GM12878 (cell line): ENCODE measurements around the gene SEL1L2. TPM values are rescaled to one million over a fixed set of nuclear protein-coding genes. Genes with fewer than 3 reads are reported as not detected.

Source experiments
- ATAC-seq: fragments of 200-7000 bp; cut with Tn5 transposase; 3 replicates; pipeline ENCODE4 v1.9.1; 2020; ENCODE audit warnings: mild to moderate bottlenecking, moderate library complexity
- BruUV-seq: library from RNA; stranded (reverse); fragments of 400-500 nt; replicated peaks from 2 replicates; lab custom pipeline; 2021; lab: Mats Ljungman, UMichigan
- CTCF ChIA-PET: fragments of 300-600 bp; sonication (Branson Sonifier 250); formaldehyde crosslinking; extraction: SDS; loops from one replicate; lab custom pipeline; 2021; ENCODE audit warnings: inconsistent platforms; lab: Yijun Ruan, JAX
- POLR2A ChIA-PET: fragments of 350-600 bp; formaldehyde crosslinking; extraction: SDS; loops from one replicate; lab custom pipeline; 2021; ENCODE audit warnings: inconsistent platforms; lab: Charles Lee
- RAD21 ChIA-PET: fragments of 300-600 bp; sonication (Branson Sonifier 250); formaldehyde crosslinking; loops from one replicate; lab custom pipeline; 2023; ENCODE audit warnings: antibody characterized with exemption; ENCODE audit not compliant: unreplicated experiment; lab: Charles Lee
- SMC1A ChIA-PET: fragments of 300-600 bp; sonication (Branson Sonifier 250); formaldehyde crosslinking; loops from one replicate; lab custom pipeline; 2023; ENCODE audit not compliant: unreplicated experiment, uncharacterized antibody; lab: Charles Lee
- DNase-seq: peaks from one replicate; pipeline ENCODE4 v3.0.0-alpha.2; 2011; ENCODE audit warnings: low read depth, low spot score
- FAIRE-seq: peaks from 3 replicates; lab custom pipeline; 2011; peaks lifted over from hg19 to GRCh38; lab: Jason Lieb, UNC
- H2AFZ ChIP-seq: 2 replicates; pipeline ENCODE4 v1.6.0; 2011; ENCODE audit warnings: low read depth, low read length, control low read depth; ENCODE audit not compliant: control insufficient read depth
- H3K27ac ChIP-seq: 2 replicates; pipeline ENCODE4 v1.5.1; 2011; ENCODE audit warnings: control low read depth; ENCODE audit not compliant: control insufficient read depth, insufficient read depth
- H3K27me3 ChIP-seq, 2 experiments: replicated peaks in 1 of 2; 2 replicates each; pipeline versions ENCODE4 v1.6.0 to v1.6.1; 2011; ENCODE audit warnings: low read length in 1 of 2; ENCODE audit not compliant: control insufficient read depth in 2 of 2, insufficient read depth in 2 of 2
- H3K36me3 ChIP-seq, 2 experiments: 2 replicates each; pipeline ENCODE4 v1.5.1; 2011; ENCODE audit warnings: low read length in 1 of 2; ENCODE audit not compliant: control insufficient read depth in 2 of 2, insufficient read depth in 2 of 2
- H3K4me1 ChIP-seq: 2 replicates; pipeline ENCODE4 v1.6.1; 2011; ENCODE audit warnings: mild to moderate bottlenecking, low read length, moderate library complexity, mixed read lengths; ENCODE audit not compliant: control insufficient read depth, insufficient read depth
- H3K4me2 ChIP-seq: 2 replicates; pipeline ENCODE4 v1.6.0; 2011; ENCODE audit warnings: control low read depth; ENCODE audit not compliant: control insufficient read depth, insufficient read depth
- H3K4me3 ChIP-seq: fragments of 200-600 bp; sonication (generic); 2 replicates; pipeline ENCODE4 v1.5.1; 2016
- H3K79me2 ChIP-seq: 2 replicates; pipeline ENCODE4 v1.6.0; 2011; ENCODE audit warnings: low read length; ENCODE audit not compliant: control insufficient read depth, insufficient read depth
- H3K9ac ChIP-seq: 2 replicates; pipeline ENCODE4 v1.8.0; 2011; ENCODE audit warnings: low read length, control low read depth, mixed read lengths; ENCODE audit not compliant: control insufficient read depth, insufficient read depth
- H3K9me3 ChIP-seq: replicated peaks from 3 replicates; pipeline ENCODE4 v1.5.1; 2011; ENCODE audit warnings: mild to moderate bottlenecking, low read length; ENCODE audit not compliant: control insufficient read depth, insufficient read depth
- H4K20me1 ChIP-seq: 2 replicates; pipeline ENCODE4 v1.6.0; 2011; ENCODE audit not compliant: control insufficient read depth, insufficient read depth
- E2F4 ChIP-seq: IDR thresholded peaks from 2 replicates; pipeline ENCODE4 v1.6.1; 2012; ENCODE audit warnings: low read depth, low read length, improper control_type of control experiment
- MEF2B ChIP-seq: fragments of 450-650 bp; IDR thresholded peaks from 2 replicates; pipeline ENCODE4 v1.6.1; 2018; ENCODE audit warnings: mild to moderate bottlenecking, moderate library complexity; ENCODE audit not compliant: partially characterized antibody, poor library complexity, severe bottlenecking
- NFYA ChIP-seq: IDR thresholded peaks from 2 replicates; pipeline ENCODE4 v1.6.1; 2011; ENCODE audit warnings: low read depth, mild to moderate bottlenecking, low read length, improper control_type of control experiment, borderline replicate concordance
- NR2F1 ChIP-seq: fragments of 450-650 bp; conservative IDR thresholded peaks from 2 replicates; pipeline ENCODE4 v1.6.1; 2017; ENCODE audit warnings: mild to moderate bottlenecking
- REST ChIP-seq: IDR thresholded peaks from 2 replicates; pipeline ENCODE4 v1.6.1; 2012; ENCODE audit warnings: mild to moderate bottlenecking, low read depth, low read length
- TAF1 ChIP-seq: IDR thresholded peaks from 2 replicates; pipeline ENCODE4 v1.6.1; 2011; ENCODE audit warnings: mild to moderate bottlenecking, low read depth, low read length, borderline replicate concordance
- WGBS: methylation state at CpG from one replicate; pipeline ENCODE4 v1.1.6; 2016; ENCODE audit warnings: low lambda C conversion rate; ENCODE audit not compliant: insufficient replicate concordance, insufficient coverage; ENCODE audit errors: missing lambda C conversion rate; 5-methylcytosine and 5-hydroxymethylcytosine counted together
- in situ Hi-C: fragments of 300-500 bp; cut with MboI; formaldehyde crosslinking; loops from 9 replicates; pipeline ENCODE4 v1.14.3; 2018; ENCODE audit warnings: mixed read lengths
- intact Hi-C: fragments of 100-400 bp; cut with micrococcal nuclease; formaldehyde crosslinking; loops from one replicate; pipeline ENCODE4 v1.14.2; 2022; ENCODE audit not compliant: unreplicated experiment
- polyA plus RNA-seq, 11 experiments: library from polyadenylated mRNA; depleted of rRNA in 4 of 11; unstranded in 6 of 11; stranded (reverse) in 5 of 11; fragments of >200 nt; fragmentation: Nextera tagmentation in 4 of 11; fragmentation: Illumina TruSeq in 1 of 11; extraction: Ambion mirVana in 4 of 11; extraction: Trizol in 1 of 11; gene quantifications; 1 replicate in 1 of 11; 2 replicates in 10 of 11; pipeline versions ENCODE4 v1.2.1 to v1.2.3, GENCODE V29; 2011 to 2016; ENCODE audit warnings: inconsistent platforms in 2 of 11, missing spikeins in 2 of 11, low read depth in 1 of 11
- total RNA-seq, 4 experiments: library from RNA; depleted of rRNA in 3 of 4; stranded (reverse); fragments of >200 nt in 3 of 4; fragmentation: Illumina TruSeq in 1 of 4; extraction: Trizol in 1 of 4; gene quantifications; 2 replicates each; pipeline versions ENCODE4 v1.2.1 to v1.2.3, GENCODE V29; 2013 to 2021

Gene SEL1L2
- total and polyA plus RNA-seq, 10 of the 15 experiments (the other 5 are each of a cell fraction or from before 2014, with no cell fraction given) = not detected

GRCh38 chr20:13825465-13825864 lies 164.9 kb downstream of the SEL1L2 start (continued):
- TF ChIP-seq TAF1 (no peak), NR2F1 (no peak)

- intact Hi-C loops (loop anchor here (5.0 kb wide), 1 partner anchor 128 kb away; no protein-coding TSS in a partner anchor), in situ Hi-C loops (loop anchor here (5.0 kb wide), 1 partner anchor 238 kb away; no protein-coding TSS in a partner anchor)
- SMC1A ChIA-PET = interaction anchor here (0.6 to 2.3 kb wide), 3 partner anchors 9 to 232 kb away, joined by 3 to 9 read pairs (median 4); no protein-coding TSS in a partner anchor
- Histone ChIP-seq H3K9me3 (no peaks in the 10 kb centered on the region), H3K79me2 (no peaks in the 10 kb centered on the region), H3K9ac (no peak overlapping the region), H3K36me3 (no peaks in the 10 kb centered on the region; a peak in 1 of 4 replicates), H2AFZ (no peak overlapping the region), H3K27ac (no peak overlapping the region), H3K27me3 (no peaks in the 10 kb centered on the region), H3K4me2 (no peak overlapping the region), H3K4me1 (no peaks in the 10 kb centered on the region), H3K4me3 (no peak overlapping the region), H4K20me1 (no peaks in the 10 kb centered on the region)
- BruUV-seq = no TSS peak
- POLR2A ChIA-PET = no interaction called here
- DNase-seq (no peak), ATAC-seq (no peak), FAIRE-seq (no peak)
- no peak for TF ChIP-seq NFYA
- TF ChIP-seq MEF2B = no peak
- no peak for TF ChIP-seq REST
- no peak for TF ChIP-seq E2F4
- CTCF ChIA-PET = interaction anchor here (1.0 to 1.4 kb wide), 3 partner anchors 37 to 230 kb away, joined by 3 to 4 read pairs (median 3); no protein-coding TSS in a partner anchor
- RAD21 ChIA-PET = no interaction called here
- WGBS = 91% methylated on average over 3 of the region's 3 CpGs
These were observed 166.0 kb downstream of the SEL1L2 start for GRCh38 chr20:13824459-13824858.
